Activated CD4-positive, alpha-beta T cell treated with anti-CD3 and anti-CD28 coated beads for 1 hour (primary cell): ENCODE results near the gene TJP3.

Source experiments
- DNase-seq: peaks from one replicate; pipeline ENCODE4 v3.0.0-alpha.2; 2020

TJP3 gene

GRCh38 chr19:3716147-3716668, 8.0 kb downstream of the TJP3 start:
- DNase-seq, result no peak

GRCh38 chr19:3719868-3720267, 11.7 kb downstream of the TJP3 start:
- DNase-seq, result no peak

GRCh38 chr19:3720349-3720917, 12.2 kb downstream of the TJP3 start:
- no peak for DNase-seq

- peak; percentile 79 for DNase-seq
Measured at GRCh38 chr19:3721131-3721886, 13.1 kb downstream of the TJP3 start.

- DNase-seq, result no peak
Measured at GRCh38 chr19:3721887-3722442, 13.8 kb downstream of the TJP3 start.

- DNase-seq, result no peak
Measured at GRCh38 chr19:3722443-3723109, 14.4 kb downstream of the TJP3 start.

- DNase-seq, result no peak
Measured at GRCh38 chr19:3723110-3723488, 14.9 kb downstream of the TJP3 start.

- no peak for DNase-seq
Measured at GRCh38 chr19:3723883-3724282, 15.7 kb downstream of the TJP3 start.

GRCh38 chr19:3725121-3725520, 16.9 kb downstream of the TJP3 start:
- no peak for DNase-seq

GRCh38 chr19:3725640-3726310, 17.6 kb downstream of the TJP3 start:
- no peak for DNase-seq

GRCh38 chr19:3730457-3730958, 22.3 kb downstream of the TJP3 start:
- no peak for DNase-seq

GRCh38 chr19:3732108-3732507, 23.9 kb downstream of the TJP3 start:
- no peak for DNase-seq

- DNase-seq, result no peak
Measured at GRCh38 chr19:3733549-3734309, 25.5 kb downstream of the TJP3 start.

GRCh38 chr19:3734310-3734600, 26.1 kb downstream of the TJP3 start:
- DNase-seq, result no peak

- no peak for DNase-seq
Measured at GRCh38 chr19:3736106-3736724, 28.0 kb downstream of the TJP3 start.

- DNase-seq, result no peak
Measured at GRCh38 chr19:3737487-3738205, 29.5 kb downstream of the TJP3 start.

- no peak for DNase-seq
Measured at GRCh38 chr19:3738477-3739220, 30.5 kb downstream of the TJP3 start.

- no peak for DNase-seq
Measured at GRCh38 chr19:3740431-3740830, 32.2 kb downstream of the TJP3 start.

- DNase-seq, result no peak
Measured at GRCh38 chr19:3743486-3743885, 35.3 kb downstream of the TJP3 start.

GRCh38 chr19:3745363-3746045, 37.3 kb downstream of the TJP3 start:
- DNase-seq, result no peak
